Measurements from ENCODE around the gene POLD2.

The POLD2 gene

DNA sequence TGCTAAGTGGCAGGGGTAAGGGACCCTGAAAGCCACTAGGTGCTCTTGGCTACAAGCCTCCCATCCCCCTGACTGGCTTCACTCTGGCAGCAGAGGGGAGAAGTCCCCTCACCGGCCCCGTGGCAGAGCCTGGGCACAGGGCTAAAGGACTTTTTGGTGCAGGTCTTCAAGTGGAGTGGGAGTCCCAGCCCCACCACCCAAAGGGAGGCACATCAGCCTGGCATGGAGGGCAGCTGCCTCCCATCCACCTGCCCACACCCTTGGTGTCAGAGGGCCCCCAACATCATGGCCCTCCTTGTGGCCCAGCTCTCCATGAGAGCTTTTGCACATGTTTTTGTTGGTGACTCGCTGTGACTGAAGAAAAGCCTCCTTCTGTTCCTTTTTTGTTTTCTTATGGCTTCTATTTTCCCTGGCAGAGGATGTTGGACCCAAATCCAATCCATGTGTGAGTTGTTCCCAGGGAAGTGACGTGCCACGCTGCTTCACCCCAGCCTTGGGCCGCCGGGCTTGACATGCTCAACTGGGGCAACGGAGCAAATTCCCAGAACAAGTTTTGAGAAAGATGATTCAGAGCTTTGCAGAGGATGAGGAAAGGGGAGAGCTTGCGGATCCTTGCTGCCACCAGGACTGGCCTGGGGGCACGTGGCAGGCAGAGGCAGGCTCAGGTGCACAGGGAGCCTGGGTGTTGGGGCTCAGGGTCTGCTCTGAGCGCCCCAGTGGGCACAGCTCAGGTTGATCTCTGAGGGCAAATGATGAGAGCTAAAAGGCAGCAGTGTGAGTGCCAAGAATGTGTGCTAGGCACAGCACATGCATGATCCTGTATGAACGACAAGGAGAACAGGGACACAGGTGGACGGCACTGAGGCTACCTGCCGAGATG, 21.1 kb downstream of the POLD2 start:
- DNase-seq (ENCODE audit: low spot score) = peak; percentile 51

DNA sequence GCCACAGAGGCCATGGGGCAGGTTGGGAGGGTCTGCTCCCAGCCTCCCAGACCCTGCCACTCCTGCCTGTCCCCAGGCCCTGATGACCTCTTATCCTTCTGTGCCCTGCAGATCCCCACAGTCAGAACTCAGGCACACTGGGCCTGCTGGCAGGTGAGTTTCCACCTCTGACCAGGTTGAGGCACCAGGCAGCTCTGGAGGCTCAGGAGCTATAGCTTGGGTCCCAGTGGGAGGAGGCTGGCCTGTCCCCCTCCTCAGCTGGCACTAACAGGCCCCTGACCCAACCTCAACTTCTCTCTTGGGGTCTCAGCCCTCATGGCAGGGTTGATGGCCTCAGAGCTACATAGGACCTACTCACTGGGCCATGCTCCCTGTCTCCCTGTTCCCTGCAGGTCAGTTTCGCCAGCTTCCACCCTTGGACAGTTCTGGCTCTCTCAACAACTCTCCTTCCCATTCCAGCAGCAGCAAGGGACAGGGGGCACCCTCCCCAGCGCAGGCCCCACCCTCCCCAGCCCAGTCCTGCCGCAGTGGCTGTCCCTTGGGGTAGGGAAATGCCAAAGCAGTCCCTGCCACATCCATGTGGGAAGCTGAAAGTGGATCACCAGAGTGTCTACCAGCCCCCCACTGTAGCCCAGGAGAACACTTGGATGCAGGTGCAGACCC, 21.9 kb downstream of the POLD2 start:
- DNase-seq (ENCODE audit: low spot score) = no peak

DNA sequence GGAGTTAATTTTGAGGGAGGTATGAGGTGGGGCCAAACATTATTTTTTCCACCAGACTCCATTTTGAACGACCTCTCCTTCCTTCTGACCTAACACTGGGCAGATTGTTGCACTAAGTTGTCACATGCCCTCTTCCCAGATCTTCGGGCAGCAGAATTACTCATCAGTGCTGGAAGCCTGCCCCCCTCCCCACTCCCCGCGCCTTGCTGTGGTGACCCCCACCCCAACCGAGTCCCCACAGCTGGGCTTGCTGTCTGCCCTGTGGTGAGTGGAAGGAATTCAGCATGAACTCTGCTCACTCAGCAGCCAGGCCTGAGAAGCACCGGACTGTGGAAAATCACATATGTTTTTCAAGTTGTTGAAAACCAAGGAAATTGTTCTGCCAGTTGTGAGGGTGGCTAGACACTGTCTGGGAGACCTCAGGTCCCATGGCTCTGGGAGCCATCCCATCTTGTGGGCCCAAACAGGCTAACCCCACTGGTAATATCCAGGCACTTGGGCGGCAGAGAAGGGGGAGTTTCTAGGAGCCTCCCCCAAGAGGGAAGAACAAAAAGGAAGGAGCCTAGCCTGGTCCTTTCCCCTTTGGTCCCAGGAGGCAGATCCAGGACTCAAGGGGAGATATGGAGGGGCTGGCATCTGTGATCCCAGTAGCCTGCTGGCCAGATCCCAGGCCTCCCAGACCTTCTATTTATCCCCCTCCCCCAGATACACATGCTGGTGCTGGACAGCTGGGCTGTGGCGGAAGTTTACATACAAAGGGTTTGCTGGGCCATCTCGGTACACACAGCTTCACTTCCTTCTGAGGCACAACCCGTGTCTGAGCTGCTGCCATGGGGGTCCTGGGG, 22.7 kb downstream of the POLD2 start:
- DNase-seq (ENCODE audit: low spot score) = peak; percentile 79

DNA sequence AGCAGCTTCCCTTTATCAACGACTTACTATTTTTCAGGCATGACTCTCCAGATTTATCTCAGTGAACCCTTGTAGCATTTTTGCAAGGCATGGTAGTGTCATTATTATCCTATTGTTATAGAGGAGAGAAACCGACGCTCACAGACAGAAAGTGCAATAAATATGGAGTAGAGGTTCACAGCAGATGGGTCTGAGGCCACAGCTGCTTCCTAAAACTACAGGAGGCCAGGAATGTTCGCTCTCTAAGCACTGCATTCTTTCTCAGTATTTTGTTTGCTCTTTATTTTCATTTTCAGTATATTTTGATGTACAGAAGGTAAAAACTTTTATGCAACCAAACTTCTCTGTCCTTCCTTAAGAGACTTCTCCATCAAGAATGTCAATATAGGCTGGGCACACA, 23.7 kb downstream of the POLD2 start:
- DNase-seq (ENCODE audit: low spot score) = no peak

DNA sequence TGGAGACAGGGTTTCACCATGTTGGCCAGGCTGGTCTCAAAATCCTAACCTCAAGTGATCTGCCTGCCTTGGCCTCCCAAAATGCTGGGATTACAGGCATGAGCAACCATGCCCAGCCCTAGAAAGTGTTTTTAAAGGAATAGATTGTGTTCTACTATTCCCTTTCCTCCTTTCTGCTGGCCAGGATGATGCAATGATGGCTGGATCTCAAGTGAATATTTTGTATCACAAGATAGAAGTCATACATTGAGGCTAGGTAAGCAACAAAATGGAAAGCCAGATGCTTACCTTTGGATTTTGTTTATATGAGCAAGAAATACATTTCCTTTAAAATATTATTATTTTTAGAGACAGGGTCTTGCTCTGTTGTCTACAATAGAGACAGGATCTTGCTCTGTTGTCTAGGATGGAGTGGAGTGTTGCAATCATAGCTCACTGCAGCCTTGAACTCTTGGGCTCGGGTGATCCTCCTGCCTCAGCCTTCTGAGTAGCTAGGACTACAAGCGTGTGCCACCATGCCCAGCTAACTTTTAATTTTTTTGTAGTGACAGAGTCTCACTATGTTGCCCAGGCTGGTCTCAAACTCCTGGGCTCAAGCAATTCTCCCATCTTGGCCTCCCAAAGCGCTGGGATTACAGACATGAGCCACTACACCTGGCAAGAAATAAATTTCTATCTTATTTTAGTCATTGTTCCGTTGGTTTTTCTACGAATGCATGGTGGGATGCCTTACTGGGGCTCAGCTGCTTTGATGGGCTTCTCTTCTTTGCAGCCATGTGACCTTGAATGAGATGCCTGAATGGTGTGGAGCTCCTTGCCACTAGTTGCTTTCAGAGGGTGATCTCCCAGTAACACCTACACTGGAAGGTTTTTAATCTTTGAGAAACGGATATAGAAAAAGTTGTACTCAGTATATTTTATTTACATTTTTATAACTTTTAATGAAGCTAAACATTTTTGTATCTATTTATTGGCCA, 25.0 kb downstream of the POLD2 start:
- peak; percentile 44 for DNase-seq (ENCODE audit: low spot score)

DNA sequence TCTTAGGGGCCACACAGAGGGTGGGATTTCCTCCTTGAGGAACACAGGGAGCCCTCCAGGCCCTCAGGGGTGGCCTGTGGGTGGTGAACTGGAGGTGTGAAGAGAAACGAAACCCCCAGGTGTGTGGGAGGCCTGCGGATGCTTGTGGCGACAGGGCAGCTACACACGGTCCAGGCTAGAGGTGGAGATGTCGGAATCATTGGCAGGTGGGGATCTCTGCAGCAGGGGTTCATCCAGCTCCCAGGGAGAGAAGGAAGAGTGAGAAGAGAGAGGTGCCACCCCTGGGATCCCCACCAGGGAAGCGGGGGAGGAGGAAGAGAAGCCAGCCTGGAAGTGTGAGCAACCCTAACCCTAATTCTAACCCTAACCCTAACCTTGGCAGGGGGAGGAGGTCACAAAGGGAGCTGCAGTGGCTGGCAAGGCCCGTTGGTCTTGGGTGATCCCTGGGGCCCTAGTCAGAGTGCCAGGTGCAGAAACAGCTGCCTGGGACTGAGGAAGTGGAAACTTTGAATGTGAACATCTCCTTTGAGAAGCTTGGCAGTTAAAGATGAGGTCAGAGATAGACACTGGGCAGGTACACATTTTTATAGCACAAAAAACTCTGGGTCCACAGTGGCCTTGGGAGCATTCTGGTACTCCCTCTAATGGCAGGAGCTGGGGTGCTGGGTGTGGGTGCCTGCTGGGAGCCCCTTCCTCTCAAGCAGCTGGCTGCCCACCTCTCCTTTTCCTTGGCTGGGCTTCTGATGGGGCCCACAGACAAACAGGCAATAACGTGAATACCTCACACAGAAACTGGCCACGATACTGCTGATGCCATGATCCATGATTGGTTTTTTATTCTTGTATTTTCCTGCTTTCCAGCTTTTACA, 26.1 kb downstream of the POLD2 start:
- DNase-seq (ENCODE audit: low spot score) = peak; percentile 99

DNA sequence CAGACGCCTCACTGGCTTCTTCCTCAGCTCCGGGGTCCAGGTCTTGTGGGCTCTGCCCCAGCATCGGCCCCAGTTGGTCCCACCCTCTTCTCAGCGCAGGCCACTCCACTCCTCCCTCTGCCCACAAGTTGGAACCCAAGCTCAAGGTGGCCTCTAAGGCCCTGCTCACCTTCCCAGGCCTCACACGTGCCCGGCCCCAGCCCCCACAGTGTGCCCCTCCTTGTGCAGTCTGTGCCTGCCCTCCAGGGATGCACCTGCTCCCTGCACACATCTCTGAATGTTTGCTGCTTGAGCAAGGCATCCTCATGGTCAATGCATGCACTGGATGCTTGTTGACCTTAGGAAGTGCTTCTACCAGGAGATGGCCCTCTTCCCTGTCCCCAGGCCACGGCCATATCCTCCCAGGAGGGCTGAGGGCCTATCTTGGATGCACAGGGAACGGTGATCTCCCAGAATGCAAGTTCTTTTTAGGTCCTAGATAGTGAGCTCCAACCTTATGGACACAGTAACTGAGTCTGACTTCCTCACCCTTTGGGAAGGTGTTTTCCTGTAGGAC, 26.9 kb downstream of the POLD2 start:
- peak; percentile 65 for DNase-seq (ENCODE audit: low spot score)

DNA sequence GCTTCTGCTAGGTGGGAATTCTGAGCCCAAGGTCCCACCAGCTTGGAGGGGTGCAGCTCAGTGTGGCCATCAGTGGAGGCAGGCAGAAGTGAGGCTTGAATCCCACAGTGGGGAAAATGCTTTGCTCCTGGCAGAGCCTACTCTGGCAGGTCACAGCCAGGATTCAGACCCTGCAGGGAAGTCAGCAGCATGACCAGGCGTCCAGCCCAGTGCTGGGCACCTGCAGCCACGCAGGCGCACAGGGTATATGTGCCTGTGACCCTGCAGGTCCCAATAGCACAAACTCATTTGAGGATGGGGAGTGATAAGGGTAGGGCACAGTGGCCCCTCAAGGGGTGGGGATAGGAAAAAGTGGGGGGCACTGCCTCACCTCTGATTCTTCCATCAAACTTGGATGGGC, 27.6 kb downstream of the POLD2 start:
- no peak for DNase-seq (ENCODE audit: low spot score)

DNA sequence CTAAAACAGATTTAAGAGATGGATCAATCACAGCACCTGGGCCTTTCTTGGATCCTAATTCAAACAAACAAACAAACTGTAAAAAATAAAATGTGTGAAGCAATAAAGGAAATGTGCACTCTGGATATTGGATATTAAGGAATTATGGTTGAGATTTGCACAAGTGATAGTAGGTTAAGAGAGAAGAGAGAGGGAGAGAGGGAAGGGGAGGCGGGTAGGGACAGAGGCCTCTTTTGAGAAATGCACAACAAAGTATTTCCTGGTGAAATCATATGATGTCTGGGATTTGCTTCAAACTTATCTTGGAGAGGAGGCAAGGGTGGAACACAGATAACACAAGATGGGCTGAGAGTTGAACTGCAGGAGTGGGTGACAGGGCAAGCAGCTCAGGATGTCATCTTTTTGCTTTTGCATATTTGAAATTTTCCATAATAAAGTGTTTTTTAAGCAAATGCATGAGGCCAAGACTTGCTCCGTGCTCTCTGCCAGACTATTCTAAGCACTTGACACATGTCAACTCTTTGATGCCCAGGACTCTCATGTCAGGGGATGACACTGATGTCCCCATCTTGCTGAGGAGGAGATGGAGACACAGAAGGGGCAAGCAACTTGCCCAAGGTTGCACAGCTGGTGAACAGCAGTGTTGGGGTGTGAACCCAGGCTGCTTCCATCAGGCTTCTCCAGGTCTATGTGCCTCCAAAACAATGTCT, 28.3 kb downstream of the POLD2 start:
- peak; percentile 56 for DNase-seq (ENCODE audit: low spot score)

DNA sequence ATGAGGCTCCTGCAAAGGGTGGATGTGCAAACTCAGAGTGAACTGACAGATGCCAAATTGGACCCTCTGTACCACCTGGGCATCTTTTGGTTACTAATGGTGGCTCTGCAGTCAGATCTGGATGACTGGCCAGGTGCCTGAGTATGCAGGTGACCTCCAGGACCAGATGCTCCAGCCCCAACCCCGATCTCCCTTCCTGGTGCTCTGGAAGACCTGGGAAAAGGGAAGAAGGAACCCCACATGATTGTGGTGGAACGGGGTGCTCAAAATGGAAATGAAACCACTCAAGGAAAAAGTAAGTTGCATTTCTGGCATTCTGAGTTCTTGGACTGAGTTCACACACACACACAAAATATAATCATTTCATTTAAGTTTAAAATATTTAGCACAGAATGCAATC, 29.0 kb downstream of the POLD2 start:
- DNase-seq (ENCODE audit: low spot score) = no peak

DNA sequence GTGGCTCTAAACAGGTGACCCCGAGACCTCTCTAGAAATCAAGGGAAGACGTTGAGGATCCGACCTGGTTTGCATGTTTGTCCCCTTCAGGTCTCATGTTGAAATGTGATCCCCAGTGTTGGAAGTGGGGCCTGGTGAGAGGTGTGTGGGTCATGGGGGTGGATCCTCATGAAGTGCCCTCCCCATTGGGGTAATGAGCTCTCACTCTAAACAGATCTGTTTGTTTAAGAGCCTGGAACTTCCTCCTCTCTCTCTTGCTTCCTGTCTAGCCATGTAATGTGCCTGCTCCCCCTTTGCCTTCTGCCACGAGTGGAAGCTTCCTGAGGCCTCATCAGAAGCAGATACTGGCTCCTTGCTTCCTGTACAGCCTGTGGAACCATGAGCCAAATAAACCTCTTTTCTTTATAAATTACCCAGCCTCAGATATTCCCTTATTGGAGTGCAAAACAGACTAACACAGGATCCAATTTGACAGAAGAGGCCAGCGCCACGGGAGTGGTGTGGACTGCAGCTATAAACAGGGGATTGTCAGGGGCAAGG, 30.2 kb downstream of the POLD2 start:
- no peak for DNase-seq (ENCODE audit: low spot score)

DNA sequence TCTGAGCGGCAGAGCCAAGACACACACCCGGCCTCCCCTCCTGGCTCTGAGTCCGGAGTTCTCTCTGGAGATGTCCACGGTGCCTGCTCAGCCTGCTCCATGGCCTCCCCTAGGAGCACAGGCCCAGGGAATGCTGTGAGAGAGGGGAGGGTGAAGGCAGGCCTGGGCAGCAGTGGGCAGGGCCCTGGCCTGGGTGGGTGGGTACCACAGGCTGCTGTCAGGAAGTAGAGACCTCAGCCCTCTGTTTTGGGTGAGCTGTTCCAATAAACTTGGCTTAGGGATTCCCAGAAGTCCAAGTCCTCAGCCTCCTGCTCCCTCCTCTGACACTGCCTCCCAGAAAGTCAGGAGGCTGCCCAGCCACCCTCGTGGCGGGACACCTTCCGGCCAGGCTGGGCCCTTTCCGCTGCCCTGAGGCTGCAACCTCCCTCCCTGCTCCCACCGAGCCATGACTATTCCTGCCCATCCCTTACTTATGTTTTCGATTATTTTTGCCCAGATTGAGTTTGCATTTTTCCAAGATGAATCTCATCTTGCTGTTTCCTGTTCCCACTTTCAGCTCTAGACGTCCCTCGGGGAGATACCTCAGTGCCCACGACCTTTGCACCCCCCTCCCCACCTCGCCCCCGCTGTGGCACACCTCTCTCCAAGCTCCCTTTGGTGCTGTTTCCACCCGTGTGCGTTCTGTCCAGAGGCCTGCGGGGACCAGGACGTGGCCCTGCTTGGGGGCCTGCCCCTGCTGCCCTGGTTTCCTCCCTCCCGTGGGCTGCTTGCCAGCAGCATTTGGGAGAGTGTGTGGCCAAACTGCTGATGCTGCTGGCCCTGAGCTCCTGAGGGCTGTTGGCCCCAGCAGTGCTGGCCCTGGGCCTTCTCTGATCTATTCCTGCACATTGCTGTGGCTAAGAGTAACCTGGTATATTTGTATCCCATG, 35.2 kb downstream of the POLD2 start:
- no peak for DNase-seq (ENCODE audit: low spot score)

DNA sequence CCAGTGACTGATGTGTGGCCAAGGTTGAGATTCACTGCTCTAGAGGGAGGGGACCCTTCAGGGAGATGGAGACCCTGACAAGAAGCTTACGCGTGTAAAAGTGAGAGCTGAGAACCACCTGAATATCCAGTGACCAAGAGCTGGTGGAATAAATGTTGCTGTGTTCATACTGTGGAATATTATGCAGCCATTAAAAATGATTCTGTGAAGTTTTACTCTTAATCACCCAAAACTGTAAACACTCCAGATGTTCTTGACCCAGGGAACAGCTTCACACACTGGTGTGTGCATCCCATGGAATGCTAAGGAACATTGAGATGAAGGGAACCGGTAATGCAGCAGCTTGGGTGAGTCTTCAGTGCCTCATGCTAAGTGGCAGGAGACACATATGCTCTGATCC, 36.7 kb downstream of the POLD2 start:
- DNase-seq (ENCODE audit: low spot score) = no peak

DNA sequence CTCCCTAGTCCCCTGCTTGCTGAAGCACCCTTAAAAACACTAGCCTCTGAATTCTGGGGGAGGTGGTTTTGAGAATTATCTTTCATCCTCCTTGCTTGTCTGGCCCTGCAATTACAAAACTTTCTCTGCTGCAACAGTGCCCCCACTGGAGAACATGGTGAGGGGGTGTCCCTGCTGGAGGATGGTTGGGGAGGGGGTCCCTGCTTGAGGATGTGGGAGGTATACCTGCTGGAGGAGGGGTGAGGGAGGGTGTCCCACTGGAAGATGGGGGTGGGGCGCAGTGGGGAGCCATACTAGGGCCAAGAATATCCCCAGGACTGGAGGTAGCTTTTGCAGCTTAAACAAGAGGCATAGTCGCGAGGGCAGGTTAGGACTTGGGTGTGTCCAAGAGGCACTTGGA, 37.8 kb downstream of the POLD2 start:
- DNase-seq (ENCODE audit: low spot score) = peak; percentile 66

DNA sequence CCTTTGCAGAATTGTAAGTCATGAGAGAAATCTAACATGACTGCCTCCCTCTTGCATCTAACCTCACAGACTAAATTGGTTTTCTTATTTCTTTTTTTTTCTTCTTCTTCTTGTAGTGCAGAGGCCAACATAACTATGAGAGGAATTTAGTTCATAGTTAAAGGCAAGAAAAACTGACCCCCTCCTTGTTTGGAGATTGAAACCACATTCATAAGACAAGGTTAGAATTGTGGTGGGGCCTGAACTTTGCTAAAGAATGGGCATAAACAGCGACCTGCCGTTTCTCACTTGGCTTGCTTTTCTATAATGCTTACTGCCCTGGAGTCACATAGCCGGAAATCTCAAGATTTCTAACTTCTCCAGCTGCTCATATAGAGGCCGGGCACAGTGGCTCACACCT, 38.6 kb downstream of the POLD2 start:
- DNase-seq (ENCODE audit: low spot score) = no peak

DNA sequence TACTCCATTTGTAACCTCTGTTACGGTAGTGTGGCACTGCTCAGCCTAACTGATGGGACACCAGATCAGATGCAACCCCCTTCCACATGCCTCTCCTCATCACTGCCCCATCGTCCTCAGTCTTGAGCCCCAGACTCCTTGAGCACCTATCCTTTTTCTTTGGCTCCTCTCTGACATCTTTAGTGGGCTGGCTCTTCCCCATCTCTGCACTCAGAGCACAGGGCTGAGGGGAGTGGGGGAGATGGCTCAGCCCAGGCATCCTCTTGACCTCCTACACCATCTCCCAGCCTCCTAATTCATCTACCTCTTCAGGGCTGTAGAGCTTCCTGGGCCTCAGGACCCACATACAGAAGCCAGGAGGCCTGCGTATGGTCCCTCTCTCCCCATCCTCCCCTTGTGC, 39.6 kb downstream of the POLD2 start:
- DNase-seq (ENCODE audit: low spot score) = no peak

DNA sequence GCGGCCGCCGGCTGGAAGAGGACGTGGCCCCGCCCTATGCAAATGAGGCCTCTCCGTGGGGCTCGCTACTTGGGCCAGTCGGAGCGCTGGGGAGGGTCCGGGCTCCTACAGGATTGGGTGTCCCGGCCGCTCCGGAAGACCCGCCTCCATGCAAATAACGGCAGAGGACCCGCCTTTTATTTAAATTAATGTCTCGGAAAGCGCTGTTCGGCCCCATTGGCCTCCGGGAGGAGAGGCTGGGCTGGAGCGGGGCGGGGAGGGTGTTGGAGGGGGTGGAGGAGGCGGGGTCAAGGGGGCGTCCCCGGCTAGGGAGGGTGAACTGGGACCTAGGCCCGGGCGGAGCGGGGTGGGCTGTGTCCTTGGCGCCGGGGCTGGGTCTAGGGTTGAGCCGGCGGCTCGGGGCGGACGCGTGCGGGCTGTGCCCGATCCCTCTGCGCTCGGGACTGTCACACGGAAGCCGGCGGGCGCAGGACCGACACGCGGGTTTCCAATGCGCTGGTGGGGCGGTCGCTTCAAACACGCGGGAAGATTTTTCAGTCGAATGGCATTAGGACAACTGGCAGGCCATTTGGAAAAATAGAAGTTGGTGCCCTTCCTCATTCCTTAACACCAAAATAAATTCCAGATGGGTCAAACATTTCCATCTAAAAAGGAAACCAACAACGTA, 40.7 kb downstream of the POLD2 start:
- DNase-seq (ENCODE audit: low spot score) = peak; percentile 100

Measured in NAMALWA (cell line).